K562 (cell line): ENCODE results near the gene HBEGF. TPM values are rescaled to one million over a fixed set of nuclear protein-coding genes. Genes with fewer than 3 reads are reported as not detected.

Experiments used
- ATAC-seq: fragments of 200-7000 bp; cut with Tn5 transposase; 3 replicates; pipeline ENCODE4 v1.9.1; 2020; ENCODE audit warnings: moderate library complexity
- BruUV-seq: library from RNA; stranded (reverse); fragments of 400-500 nt; replicated peaks from 2 replicates; lab custom pipeline; 2021; lab: Mats Ljungman, UMichigan
- CTCF ChIA-PET: fragments of 300-600 bp; formaldehyde crosslinking; extraction: SDS; loops from one replicate; lab custom pipeline; 2021; ENCODE audit warnings: low intra/inter-chr PET ratio; lab: Yijun Ruan, JAX
- POLR2A ChIA-PET: fragments of 300-600, 350-650 bp; sonication (Branson Sonifier 250); formaldehyde crosslinking; extraction: SDS; loops from one replicate; lab custom pipeline; 2021; ENCODE audit warnings: antibody characterized with exemption, inconsistent platforms; lab: Yijun Ruan, JAX
- DNase-seq, 4 experiments: peaks; one replicate each; pipeline versions ENCODE4 v3.0.0 to v3.0.0-alpha.2; 2011 to 2018; ENCODE audit warnings: low spot score in 3 of 4, mixed read lengths in 3 of 4; ENCODE audit errors: extremely low read depth in 1 of 4
- FAIRE-seq: peaks from 2 replicates; lab custom pipeline; 2011; peaks lifted over from hg19 to GRCh38; lab: Jason Lieb, UNC
- H2AFZ ChIP-seq: 2 replicates; pipeline ENCODE4 v1.6.0; 2011; ENCODE audit warnings: low read depth, low read length, control low read depth, inconsistent platforms
- H3K27ac ChIP-seq: fragments of 200-600 bp; 3 replicates; pipeline ENCODE4 v1.8.0; 2011; ENCODE audit warnings: low read depth, mild to moderate bottlenecking, control low read depth, inconsistent platforms, low read length, moderate library complexity, mixed read lengths; ENCODE audit errors: extremely low read depth
- H3K27me3 ChIP-seq, 2 experiments: fragments of 300-600 bp in 1 of 2; 2 replicates in 1 of 2; 3 replicates in 1 of 2; pipeline versions ENCODE4 v1.6.0 to v1.8.0; 2011; ENCODE audit warnings: inconsistent platforms in 2 of 2, low read length in 2 of 2, mild to moderate bottlenecking in 1 of 2, mixed read lengths in 1 of 2, moderate library complexity in 1 of 2; ENCODE audit not compliant: control insufficient read depth in 2 of 2, insufficient read depth in 2 of 2
- H3K36me3 ChIP-seq: fragments of 300-600 bp; 3 replicates; pipeline ENCODE4 v1.8.0; 2011; ENCODE audit warnings: mild to moderate bottlenecking, low read length, inconsistent platforms; ENCODE audit not compliant: control insufficient read depth, insufficient read depth
- H3K4me1 ChIP-seq, 2 experiments: fragments of 200-600 bp in 1 of 2; replicated peaks in 1 of 2; 2 replicates in 1 of 2; 3 replicates in 1 of 2; pipeline versions ENCODE4 v1.5.1 to v1.8.0; 2011; ENCODE audit warnings: inconsistent platforms in 2 of 2, low read length in 2 of 2, mild to moderate bottlenecking in 1 of 2, mixed read lengths in 1 of 2, moderate library complexity in 1 of 2; ENCODE audit not compliant: control insufficient read depth in 2 of 2, insufficient read depth in 2 of 2
- H3K4me2 ChIP-seq: 2 replicates; pipeline ENCODE4 v1.6.1; 2011; ENCODE audit warnings: low read length, control low read depth, inconsistent platforms, mixed read lengths; ENCODE audit not compliant: insufficient read depth
- H3K4me3 ChIP-seq: fragments of 200-600 bp; sonication (generic), shearing (Covaris generic); 2 replicates; pipeline ENCODE4 v1.5.1; 2016; ENCODE audit warnings: control low read depth, inconsistent platforms
- H3K79me2 ChIP-seq: fragments of 200-600 bp; 3 replicates; pipeline ENCODE4 v1.8.0; 2011; ENCODE audit warnings: low read length, inconsistent platforms; ENCODE audit not compliant: control insufficient read depth, insufficient read depth
- H3K9ac ChIP-seq, 2 experiments: 2 replicates each; pipeline versions ENCODE4 v1.6.0 to v1.6.1; 2011; ENCODE audit warnings: low read depth in 2 of 2, low read length in 2 of 2, control low read depth in 1 of 2, inconsistent platforms in 1 of 2, mild to moderate bottlenecking in 1 of 2, mixed read lengths in 1 of 2; ENCODE audit not compliant: insufficient read depth in 1 of 2
- H3K9me1 ChIP-seq: one replicate; pipeline ENCODE4 v1.6.0; 2011; ENCODE audit warnings: inconsistent platforms, mild to moderate bottlenecking, low read length, moderate library complexity; ENCODE audit not compliant: control insufficient read depth, insufficient read depth
- H3K9me3 ChIP-seq: replicated peaks from 2 replicates; pipeline ENCODE4 v1.5.1; 2011; ENCODE audit warnings: low read depth, low read length, inconsistent platforms; ENCODE audit not compliant: control insufficient read depth, insufficient read depth
- H4K20me1 ChIP-seq: replicated peaks from 2 replicates; pipeline ENCODE4 v1.6.1; 2011; ENCODE audit warnings: low read length, inconsistent platforms, mixed read lengths; ENCODE audit not compliant: control insufficient read depth, insufficient read depth
- CHD4 ChIP-seq: fragments of 200-600 bp; sonication (generic); IDR thresholded peaks from 3 replicates; pipeline ENCODE4 v1.6.1; 2012; ENCODE audit warnings: low read depth, mild to moderate bottlenecking, mixed read lengths, low read length, inconsistent platforms; ENCODE audit not compliant: insufficient read depth, insufficient replicate concordance, poor library complexity, severe bottlenecking
- POLR3A ChIP-seq: IDR thresholded peaks from 2 replicates; pipeline ENCODE4 v1.6.1; 2011; ENCODE audit warnings: borderline replicate concordance, mild to moderate bottlenecking, moderate library complexity; ENCODE audit not compliant: insufficient read length, insufficient read depth; ENCODE audit errors: extremely low read depth
- SNRNP70 ChIP-seq: fragments of 200-400 bp; formaldehyde crosslinking; optimal IDR thresholded peaks from 2 replicates; pipeline ENCODE3; 2017; ENCODE audit warnings: low read depth, low read length
- XRCC3 ChIP-seq: fragments of 450-650 bp; IDR thresholded peaks from 2 replicates; pipeline ENCODE4 v1.6.1; 2017; ENCODE audit warnings: mild to moderate bottlenecking, moderate library complexity
- XRCC4 ChIP-seq: IDR thresholded peaks from one replicate; pipeline ENCODE4 v1.6.1; 2011; ENCODE audit not compliant: insufficient read depth, insufficient read length; ENCODE audit errors: extremely low read depth
- YY1 ChIP-seq, 3 experiments: IDR thresholded peaks; 2 replicates each; pipeline ENCODE4 v1.6.1; 2011; ENCODE audit warnings: low read length in 2 of 3, mild to moderate bottlenecking in 2 of 3, moderate library complexity in 2 of 3, borderline replicate concordance in 1 of 3, control low read depth in 1 of 3, low read depth in 1 of 3; ENCODE audit not compliant: insufficient read depth in 3 of 3, insufficient replicate concordance in 2 of 3, control insufficient read depth in 1 of 3, insufficient read length in 1 of 3; ENCODE audit errors: extremely low read depth in 1 of 3
- ZKSCAN3 ChIP-seq: fragments of 250-450 bp; sonication (Bioruptor Pico); IDR thresholded peaks from 2 replicates; pipeline ENCODE4 v1.4.0; 2020
- ZNF354B ChIP-seq: fragments of 250-450 bp; sonication (Bioruptor Pico); IDR thresholded peaks from 2 replicates; pipeline ENCODE4 v1.4.0; 2020
- ZNF41 ChIP-seq: fragments of 250-450 bp; sonication (Bioruptor Pico); conservative IDR thresholded peaks from 2 replicates; pipeline ENCODE4 v1.4.0; 2020; ENCODE audit warnings: mild to moderate bottlenecking
- WGBS: fragments of 100-300 bp; shearing (Covaris generic); methylation state at CpG from one replicate; pipeline ENCODE4 v1.1.6; 2016; ENCODE audit warnings: low coverage, mixed read lengths; ENCODE audit not compliant: insufficient coverage; ENCODE audit errors: missing lambda C conversion rate; 5-methylcytosine and 5-hydroxymethylcytosine counted together
- in situ Hi-C: fragments of 300-500 bp; cut with MboI; formaldehyde crosslinking; loops from 4 replicates; pipeline ENCODE4 v1.15.0; 2018; ENCODE audit warnings: inconsistent platforms, mixed read lengths
- intact Hi-C: fragments of 100-400 bp; cut with micrococcal nuclease; formaldehyde crosslinking; loops from 2 replicates; pipeline ENCODE4 v1.14.2; 2022
- polyA plus RNA-seq, 8 experiments: library from polyadenylated mRNA; depleted of rRNA in 4 of 8; stranded (reverse) in 5 of 8; unstranded in 3 of 8; fragments of >200 nt; fragmentation: Nextera tagmentation in 2 of 8; fragmentation: Illumina TruSeq in 1 of 8; extraction: Ambion mirVana in 2 of 8; extraction: Trizol in 1 of 8; gene quantifications; 2 replicates each; pipeline versions ENCODE4 v1.2.1 to v1.2.3, GENCODE V29; 2011 to 2014; ENCODE audit warnings: inconsistent platforms in 1 of 8, missing spikeins in 1 of 8
- total RNA-seq, 7 experiments: library from RNA; depleted of rRNA in 6 of 7; stranded (reverse); fragments of >200 nt in 6 of 7; fragmentation: Illumina TruSeq in 2 of 7; extraction: Trizol in 2 of 7; gene quantifications; 2 replicates each; pipeline versions ENCODE4 v1.2.1 to v1.2.3, GENCODE V29; 2011 to 2021; ENCODE audit warnings: low replicate concordance in 1 of 7
- TF ChIP-seq, protein P1 (sequence below): fragments of 450-650 bp; IDR thresholded peaks from 2 replicates; pipeline ENCODE4 v1.7.0; 2016; ENCODE audit warnings: borderline replicate concordance

Gene HBEGF
- total and polyA plus RNA-seq, 9 of the 15 experiments (the other 6 are each of a cell fraction or from before 2014, with no cell fraction given): 0.11 to 1.1 (median 0.60) TPM

DNA sequence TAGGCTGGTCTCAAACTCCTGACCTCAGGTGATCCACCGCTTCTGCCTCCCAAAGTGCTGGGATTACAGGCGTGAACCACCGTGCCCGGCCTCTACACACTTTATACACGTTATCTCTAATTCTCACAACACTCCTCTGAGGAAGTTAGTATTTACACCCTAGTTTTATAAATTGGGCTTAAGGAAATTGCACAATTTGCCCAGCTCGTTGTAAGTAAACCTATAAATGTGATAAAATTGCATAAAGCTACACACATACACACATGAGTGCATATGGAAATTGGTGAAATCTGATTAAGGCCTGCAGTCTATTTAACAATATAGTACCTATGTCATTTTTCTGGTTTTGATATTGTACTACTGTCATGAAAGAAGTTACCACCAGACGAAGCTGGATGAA, 9.1 kb upstream of the HBEGF start:
- H3K4me1 ChIP-seq: peaks cover 0 to 9% of the 10 kb centered on the region in 2 experiments; a peak in 3 of 5 replicates
- ChIA-PET CTCF (no interaction called here), POLR2A (interaction anchor here (0.6 to 1.8 kb wide), 4 partner anchors 9 to 250 kb away, joined by 3 to 6 read pairs (median 3); partner anchors contain the start of gene HBEGF)
- FAIRE-seq: no peak
- ATAC-seq: no peak
- no peak overlapping the region for H2AFZ ChIP-seq
- no peaks in the 10 kb centered on the region; the same call in 1 of the 2 replicates for H4K20me1 ChIP-seq
- H3K4me2 ChIP-seq: no peak overlapping the region
- no peak overlapping the region for H3K4me3 ChIP-seq
- DNase-seq: no peak
- H3K27me3 ChIP-seq: no peaks in the 10 kb centered on the region
- no peaks in the 10 kb centered on the region for H3K9me3 ChIP-seq
- 42% methylated on average over 7 of the region's 7 CpGs for WGBS
- no peak overlapping the region for H3K9ac ChIP-seq
- no peaks in the 10 kb centered on the region for H3K79me2 ChIP-seq
- H3K9me1 ChIP-seq: no peaks in the 10 kb centered on the region
- in situ Hi-C loops (loop anchor here (5.0 to 10.0 kb wide), 2 partner anchors 113 to 191 kb away; no protein-coding TSS in a partner anchor), intact Hi-C loops (loop anchor here (5.0 to 10.0 kb wide), 2 partner anchors 188 to 571 kb away; no protein-coding TSS in a partner anchor)
- no peak overlapping the region for H3K27ac ChIP-seq
- BruUV-seq: no TSS peak
- H3K36me3 ChIP-seq: no peaks in the 10 kb centered on the region
- TF ChIP-seq XRCC3 (no peak), YY1 (IDR thresholded peaks at IDR 0.05; ENCODE audit: borderline replicate concordance in 1 of 3, control insufficient read depth in 1 of 3, extremely low read depth in 1 of 3, insufficient read depth in 3 of 3, insufficient read length in 1 of 3, insufficient replicate concordance in 2 of 3, low read depth in 1 of 3, low read length in 2 of 3) (no peak), SNRNP70 (no peak), ZKSCAN3 (no peak), ZNF354B (no peak), CHD4 (no peak), POLR3A (no peak), ZNF41 (no peak), XRCC4 (no peak)
- TF ChIP-seq, protein P1, sequence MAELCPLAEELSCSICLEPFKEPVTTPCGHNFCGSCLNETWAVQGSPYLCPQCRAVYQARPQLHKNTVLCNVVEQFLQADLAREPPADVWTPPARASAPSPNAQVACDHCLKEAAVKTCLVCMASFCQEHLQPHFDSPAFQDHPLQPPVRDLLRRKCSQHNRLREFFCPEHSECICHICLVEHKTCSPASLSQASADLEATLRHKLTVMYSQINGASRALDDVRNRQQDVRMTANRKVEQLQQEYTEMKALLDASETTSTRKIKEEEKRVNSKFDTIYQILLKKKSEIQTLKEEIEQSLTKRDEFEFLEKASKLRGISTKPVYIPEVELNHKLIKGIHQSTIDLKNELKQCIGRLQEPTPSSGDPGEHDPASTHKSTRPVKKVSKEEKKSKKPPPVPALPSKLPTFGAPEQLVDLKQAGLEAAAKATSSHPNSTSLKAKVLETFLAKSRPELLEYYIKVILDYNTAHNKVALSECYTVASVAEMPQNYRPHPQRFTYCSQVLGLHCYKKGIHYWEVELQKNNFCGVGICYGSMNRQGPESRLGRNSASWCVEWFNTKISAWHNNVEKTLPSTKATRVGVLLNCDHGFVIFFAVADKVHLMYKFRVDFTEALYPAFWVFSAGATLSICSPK: no peak
